Stimulated activated CD8-positive, alpha-beta memory T cell treated with anti-CD3 and anti-CD28 coated beads, Interleukin-15, amount 100 ng/mL, for 1 hour (primary cell): ENCODE results near the gene MICAL3.
"Not testable (repeated sequence)": the region's sequence is repeated elsewhere in the genome, so short reads cannot be mapped to it uniquely, and the experiment has no call there.

Experiments used
- DNase-seq: peaks from one replicate; pipeline ENCODE4 v3.0.0-alpha.2; 2020; ENCODE audit warnings: low read depth

Gene MICAL3

DNA sequence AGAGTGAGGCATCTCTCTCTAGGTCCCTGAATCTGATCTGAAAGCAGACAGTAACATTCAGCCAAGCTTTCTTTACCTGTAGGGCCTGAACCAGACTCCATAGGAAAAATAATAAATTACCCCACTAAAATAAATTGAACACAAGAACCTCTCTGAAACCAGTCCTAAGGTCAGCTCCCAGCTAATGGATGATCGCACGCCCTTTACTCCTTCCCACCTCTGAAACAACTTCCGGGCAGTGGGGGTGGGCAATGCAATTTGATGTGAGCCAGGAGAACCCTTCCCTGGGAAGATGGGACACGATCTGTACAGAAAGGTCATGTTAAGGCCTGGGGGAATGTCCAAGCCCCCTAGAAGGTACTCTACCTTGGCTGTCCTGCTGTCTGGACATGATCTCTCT, 71.2 kb downstream of the MICAL3 start:
- DNase-seq = no peak

DNA sequence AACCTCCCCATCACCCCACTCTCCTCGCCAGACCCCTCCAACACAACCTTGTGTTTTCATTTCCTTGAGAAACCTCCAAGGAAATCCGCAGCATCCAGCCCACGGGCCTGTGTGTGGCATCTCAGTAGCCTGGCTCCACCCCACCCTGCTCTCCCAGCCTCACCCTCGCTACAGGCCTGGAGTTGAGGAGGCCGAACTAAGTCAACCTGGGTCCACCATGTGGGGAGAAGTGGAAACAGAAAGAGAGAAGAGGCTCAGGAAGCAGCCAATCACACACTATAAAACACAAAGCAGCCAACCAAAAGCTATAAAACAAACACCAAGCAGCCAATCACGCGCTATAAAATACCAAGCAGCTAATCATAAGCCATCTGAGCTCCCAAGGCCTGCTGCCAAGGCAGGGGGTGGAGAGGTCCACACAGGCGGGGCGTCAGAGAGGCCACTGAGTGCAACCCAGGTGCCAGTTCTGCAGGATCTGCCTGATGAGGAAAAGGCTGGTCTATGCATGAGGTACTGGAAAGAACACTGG, 72.0 kb downstream of the MICAL3 start:
- DNase-seq = no peak

DNA sequence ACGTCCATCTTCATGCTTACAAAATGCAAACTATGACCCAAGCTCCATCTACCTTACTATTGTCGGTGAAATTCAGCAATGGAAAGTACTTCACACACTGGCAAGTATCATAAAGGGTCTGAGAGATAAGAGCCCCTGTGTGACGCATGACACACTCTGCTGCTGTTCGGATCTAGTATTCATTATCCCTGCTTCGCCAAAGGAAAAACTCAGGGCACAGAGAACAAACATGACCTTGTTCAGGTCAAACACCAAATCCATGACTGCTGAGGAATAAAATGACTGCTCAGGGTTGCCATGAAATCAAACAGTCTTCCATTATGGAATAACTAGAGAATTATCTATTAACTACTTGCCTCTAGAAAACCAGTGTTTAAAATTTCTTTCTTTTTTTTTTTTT, 73.0 kb downstream of the MICAL3 start:
- DNase-seq = no peak

DNA sequence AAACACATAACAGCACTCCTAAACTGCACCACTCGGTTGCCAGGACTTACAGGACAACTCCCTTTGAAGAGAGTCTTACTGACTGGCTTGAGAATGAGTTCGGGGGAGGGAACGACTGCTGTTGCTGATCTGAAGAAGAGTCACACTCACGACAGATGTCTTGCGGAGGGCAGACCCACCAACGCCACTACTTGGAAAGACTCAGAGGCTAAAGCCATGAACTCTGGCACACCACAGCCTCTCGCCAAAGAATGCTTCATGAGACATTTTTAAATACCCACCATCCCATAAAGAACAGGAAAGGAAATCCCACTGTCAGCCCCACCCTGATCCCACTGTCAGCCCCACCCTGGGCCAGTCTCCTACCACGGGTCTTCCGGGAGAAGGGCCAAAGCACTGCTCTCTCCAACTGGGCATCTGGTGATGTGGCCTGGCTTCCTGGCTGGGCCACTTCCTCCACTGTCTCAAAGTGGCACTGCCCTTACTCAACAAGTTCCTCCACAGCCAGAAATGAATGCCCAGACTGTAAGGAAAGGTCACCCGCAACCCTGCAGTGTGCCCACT, 73.6 kb downstream of the MICAL3 start:
- no peak for DNase-seq

DNA sequence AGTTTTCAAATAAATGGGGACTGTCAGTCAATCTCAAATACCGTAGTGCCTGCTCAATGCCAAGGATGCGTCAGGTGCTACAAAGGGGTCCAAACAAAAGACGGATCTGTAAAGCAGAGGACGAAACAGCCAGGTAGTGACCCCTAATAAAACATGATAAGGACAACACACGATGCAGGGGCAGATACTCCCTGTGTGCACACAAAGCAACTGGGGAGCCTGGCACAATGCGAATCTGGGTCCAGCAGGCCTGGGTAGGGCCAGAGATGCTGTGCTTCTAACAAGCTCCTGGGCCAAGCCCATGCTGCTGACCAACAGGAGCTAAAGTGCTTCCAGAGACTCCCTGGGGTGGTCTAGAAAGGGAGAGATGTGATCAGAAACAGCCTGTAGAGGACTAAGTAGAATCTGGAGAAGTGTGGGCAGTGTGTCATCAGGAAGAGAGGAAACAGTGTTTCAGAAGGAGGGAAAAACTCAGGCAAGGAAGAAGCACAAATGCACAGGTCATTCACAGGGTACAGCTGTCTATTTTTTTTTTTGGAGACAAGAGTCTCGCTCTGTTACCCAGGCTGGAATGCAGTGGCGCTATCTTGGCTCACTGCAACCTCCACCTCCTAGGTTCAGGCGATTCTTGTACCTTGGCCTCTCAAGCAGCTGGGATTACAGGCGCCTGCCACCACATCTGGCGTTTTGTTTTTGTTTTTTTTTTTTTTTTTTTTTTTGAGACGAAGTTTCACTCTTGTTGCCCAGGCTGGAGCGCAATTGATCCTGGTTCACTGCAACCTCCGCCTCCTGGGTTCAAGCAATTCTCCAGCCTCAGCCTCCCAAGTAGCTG, 74.5 kb downstream of the MICAL3 start:
- DNase-seq = no peak

DNA sequence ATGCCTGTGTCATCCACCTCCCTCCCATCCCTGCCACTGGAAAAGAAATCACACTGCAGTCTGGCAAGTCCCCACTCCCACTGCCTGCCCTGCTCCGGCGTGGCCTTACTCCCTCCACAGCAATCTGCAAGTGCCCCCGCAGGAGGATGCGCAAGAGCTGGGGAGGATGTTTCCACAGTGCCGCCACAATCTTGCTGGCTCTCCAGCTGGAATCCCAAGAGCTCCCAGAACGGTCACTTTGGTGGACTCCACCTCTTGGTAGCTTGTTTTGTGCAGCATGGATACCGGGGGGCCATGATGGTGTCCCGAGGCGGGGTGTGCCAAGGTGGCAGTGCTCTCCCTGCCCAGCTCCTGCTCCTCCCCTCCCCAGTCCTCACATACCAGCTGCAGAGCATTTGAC, 76.3 kb downstream of the MICAL3 start:
- no peak for DNase-seq

DNA sequence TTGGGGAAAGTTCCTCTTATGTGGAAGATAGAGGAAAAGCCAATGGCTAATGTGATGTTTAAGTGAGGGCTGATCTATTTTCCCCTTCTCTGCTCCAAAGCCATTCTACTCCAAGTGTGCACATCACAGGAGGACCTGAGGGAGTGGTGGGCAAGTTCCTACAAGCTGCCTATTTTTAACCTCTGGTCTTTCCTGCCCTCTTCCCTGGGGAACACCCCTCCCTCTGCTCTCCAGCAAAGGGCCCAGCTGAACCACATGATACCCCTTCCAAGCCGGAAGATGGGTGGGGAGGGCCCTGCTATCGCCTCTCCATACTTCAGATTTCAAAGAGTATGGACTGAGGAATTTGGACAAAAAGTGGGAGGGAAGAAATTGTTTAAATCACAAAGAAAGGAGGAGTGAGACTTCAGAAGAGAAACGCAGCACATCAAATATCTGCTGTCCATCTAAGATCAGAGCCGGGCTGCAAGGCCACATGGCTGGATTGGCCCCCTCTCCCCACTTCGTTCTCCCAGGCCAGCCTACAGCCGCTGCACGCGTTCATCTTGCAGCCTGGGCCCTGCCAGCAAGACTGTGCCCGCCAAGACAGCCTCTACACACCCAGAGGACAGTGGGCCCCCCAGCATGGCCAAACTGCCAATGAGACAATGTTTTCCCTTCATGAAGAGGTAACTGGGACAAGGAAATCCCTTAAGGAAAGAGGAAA, 77.5 kb downstream of the MICAL3 start:
- DNase-seq = no peak

DNA sequence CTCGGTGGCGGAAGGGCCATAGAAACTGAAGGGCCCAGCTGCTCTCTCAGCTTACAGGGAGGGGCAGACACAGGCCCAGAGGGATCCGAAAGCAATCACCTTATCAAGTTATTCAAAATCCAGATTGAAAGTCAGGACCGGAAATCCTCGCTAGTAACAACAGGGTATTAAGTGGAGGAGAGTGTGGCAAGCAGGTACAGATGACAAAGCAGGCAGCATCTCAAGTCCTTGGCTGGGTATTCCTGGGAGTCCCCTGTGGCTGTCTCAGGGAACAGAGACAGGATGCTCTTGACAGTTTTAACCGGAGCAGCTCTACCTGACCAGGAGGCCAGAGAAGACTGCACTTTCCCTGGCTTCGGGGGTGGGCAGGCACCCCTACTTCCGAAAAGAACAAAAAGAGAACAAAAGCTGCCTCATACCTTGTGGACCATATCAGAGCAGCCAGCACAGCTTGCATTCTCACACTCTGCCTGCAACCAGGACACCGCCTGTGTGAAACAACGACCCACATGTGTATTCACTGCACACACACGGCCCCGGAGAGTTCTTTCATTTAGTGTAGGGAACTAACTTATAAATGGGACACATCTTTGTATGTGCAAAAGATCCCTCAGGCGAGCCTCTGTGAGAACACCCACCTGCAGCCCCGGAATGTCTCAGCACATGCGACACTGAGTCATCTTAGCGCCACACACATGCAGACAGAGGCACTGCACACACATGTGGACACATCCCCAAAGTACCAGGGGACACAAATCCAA, 78.3 kb downstream of the MICAL3 start:
- DNase-seq = no peak

DNA sequence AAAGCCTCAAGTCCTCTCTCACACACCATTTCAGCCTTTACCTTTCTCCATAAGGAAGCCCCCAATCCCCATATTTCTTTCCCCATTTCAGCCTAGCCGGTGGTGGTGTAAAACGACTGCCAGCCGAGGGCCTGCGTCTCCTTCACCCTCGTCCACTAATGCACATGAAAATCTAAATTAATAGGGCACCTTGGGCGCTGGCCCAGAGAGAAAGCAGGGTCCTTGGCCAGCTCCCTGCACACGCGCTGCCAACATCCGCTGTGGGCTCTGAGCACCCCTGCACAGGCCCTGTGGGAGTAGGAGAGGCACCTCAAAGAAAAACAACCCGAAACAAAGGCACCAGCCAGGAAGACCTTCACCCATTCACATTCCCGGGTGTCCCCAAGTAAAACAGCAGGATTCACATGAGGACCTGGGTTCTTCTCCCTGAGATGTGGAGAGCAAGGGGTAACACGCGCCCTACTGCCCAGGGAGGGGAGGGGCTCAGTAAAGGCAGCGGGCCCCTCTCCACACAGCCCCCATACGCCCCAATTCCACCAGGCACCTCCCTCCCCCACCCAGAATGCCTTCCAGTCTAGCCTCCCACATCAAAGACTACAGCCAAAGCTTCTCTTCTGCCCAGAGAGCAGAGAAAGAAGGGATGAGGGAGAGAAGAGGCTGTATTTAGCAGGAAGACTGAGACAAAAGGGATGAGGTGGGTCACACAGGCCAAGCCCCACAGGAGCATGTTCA, 79.0 kb downstream of the MICAL3 start:
- DNase-seq = no peak

DNA sequence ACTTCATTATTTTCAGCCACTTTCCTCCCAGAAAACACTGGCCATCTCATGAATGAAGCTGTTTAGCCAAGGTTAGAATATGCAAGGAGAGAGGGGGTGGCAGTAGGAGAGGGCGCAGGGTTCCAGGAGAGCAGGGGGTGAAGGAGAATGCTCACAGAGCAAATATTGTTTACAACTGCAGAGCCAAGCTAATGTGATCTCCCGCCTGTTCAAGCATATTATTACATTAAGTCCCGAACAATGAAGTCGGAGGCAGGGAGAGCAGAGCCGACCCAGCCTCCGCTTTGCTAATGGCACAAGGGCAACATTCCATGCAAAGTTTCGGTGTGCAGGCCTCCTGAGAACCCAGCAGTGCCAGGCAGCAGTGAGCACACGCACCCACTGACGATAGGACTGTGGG, 80.1 kb downstream of the MICAL3 start:
- no peak for DNase-seq

DNA sequence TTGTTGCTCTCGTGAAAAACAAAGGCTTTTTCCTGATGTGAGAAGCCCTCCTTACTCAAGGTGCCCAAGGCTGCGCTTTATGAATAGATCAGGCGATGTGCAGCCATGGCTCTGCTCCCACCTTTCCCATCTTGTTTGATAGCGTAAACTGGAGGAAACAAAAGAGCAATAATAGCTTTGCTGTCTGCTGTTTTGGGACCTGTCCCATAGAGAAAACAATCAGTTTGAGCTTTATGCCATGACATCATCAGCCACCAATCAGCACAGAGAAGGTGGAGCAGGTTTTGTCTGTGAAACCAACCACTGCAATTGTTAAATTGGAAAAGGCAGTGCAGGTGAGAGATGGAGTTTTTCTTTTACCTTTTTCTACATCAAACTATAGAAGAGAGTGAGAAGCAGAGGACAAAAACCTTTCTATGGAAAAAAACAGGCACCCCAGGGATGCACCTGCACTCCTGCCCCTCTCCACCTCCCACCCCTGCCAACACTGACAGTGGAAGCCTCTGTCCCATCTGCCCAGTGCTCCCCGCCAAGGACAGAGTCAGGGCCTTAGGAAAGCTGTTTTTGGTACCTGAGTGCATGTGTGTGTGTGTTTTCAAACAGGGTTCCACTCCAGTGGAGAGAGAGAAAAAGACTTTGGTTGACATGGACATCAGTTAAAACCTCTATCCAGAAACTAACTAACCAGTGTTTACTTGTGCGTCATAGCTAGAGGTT, 80.7 kb downstream of the MICAL3 start:
- no peak for DNase-seq

DNA sequence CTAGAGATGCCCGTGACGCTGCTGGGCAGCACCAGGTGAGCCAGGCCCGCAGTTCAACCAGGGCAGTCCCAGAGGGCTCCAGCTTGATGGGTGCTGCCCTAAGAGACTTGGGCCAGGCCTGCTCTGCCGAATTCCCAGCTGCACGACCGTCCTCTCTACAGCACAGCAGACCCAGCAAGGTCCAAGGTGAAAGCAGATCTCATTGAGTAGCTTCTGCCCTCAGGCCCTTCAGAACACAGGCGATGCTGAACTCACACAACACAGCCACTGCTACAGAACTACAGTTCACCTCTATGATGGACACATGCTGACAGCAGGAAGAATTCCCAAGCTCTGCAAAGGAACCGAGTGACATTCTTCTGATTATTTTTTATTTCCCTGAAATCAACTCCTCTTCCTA, 81.6 kb downstream of the MICAL3 start:
- DNase-seq = no peak

DNA sequence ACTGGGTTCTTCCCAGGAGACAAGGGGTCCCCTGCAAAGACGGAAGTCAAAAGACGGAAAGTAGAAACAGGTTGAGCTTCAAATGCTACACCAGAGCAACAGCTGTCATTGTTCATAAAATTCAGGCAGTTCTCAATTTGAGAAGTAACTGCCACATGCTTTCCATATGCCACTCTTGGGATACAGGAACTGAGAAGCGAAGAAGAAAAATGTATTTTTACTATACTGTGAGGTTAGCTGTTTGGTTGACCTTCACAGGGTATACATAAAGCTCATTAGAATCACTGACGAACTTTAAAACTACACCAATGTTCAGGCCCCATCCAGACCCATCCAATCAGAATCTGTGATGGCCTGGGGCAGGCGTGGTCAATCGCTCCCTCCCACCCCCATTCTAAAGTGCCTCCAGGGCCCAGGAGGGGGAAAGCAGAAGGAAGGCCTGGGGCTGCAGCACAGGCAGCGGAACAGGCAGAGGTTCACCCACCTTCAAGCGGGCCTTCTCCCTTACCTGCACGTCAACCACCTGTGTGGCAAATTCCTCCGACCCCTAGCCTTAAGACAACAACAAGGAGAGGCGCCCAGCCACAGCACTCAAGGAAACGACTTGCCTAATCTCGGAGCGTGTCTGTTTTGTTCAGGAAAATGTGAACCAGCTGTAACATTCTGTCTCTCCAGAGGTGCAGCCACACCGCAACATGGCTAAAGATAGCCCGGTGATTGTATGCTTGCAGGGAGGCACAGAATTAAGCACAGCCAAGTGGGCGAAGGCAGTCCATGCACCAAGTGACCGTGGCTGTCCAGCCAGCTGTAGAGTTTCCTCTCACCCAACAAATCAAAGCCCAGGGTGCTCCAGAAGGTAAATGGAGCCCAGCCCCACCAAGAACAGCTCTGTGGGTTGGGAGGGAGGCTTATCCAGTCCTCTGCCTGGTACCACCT, 82.6 kb downstream of the MICAL3 start:
- DNase-seq = no peak

DNA sequence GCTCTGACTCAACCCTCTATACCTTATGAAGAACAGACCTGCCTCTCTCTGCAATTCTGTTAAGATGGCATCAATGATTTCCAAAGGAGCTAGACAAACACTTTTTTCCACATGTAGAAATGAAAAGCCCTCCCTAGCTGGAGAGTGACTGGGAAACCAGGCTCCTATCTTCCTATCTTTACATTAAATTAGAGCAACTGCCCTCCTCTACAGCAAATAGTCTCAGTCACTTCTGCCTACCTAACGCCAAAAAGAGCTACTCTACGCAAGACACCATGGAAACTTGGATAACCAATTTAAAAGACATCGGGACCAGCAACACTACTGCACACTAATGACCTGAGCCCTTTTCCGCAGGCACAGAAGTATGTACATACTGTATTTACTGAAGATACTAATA, 84.8 kb downstream of the MICAL3 start:
- no peak for DNase-seq

DNA sequence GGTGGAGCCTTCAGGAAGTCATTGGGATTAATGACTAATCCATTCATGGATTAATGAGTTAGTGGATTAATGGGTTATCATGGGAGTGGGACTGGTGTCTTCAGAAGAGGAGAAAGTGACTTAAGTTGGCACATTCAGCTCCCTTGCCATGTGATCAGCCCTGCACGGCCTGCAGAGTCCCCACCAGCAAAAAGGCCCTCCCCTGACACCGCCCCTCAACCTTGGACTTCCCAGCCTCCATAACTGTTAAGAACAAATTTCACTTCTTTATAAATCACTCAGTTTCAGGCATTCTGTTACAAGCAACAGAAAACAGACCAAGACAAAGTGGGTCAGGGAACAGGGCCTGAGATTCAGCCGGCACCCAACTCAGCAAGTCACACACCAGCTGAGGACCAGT, 85.3 kb downstream of the MICAL3 start:
- no peak for DNase-seq

DNA sequence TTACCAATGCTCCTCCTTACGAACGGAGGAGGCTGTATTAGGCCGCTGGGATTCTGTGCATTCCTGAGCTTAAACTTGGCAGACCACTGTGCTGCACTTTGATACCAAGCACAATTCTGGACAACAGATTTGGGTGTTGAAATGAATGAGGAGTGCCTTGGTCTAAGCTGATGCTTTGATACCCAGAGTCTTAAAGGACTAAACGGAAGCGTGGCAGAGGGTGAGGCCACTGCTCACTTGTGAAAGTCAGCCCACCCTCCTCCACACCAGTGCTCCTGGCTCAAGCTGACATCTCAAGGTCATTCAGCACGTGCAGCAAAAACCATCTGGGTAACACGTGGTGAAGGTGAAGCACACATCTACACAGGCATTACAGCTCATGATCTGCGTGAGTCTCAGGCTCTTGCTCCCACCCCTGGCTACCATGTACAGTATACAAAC, 85.9 kb downstream of the MICAL3 start:
- DNase-seq = no peak

DNA sequence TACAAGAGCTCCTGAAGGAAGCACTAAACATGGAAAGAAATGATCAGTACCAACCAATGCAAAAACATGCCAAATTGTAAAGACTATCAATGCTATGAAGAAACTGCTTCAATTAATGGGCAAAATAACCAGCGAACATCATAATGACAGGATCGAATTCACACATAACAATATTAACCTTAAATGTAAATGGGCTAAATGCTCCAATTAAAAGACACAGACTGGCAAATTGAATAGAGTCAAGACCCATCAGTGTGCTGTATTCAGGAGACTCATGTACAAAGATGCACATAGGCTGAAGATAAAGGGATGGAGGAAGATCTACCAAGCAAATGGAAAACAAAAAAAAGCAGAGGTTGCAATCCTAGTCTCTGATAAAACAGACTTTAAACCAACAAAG, 91.9 kb downstream of the MICAL3 start:
- not testable (repeated sequence) for DNase-seq

DNA sequence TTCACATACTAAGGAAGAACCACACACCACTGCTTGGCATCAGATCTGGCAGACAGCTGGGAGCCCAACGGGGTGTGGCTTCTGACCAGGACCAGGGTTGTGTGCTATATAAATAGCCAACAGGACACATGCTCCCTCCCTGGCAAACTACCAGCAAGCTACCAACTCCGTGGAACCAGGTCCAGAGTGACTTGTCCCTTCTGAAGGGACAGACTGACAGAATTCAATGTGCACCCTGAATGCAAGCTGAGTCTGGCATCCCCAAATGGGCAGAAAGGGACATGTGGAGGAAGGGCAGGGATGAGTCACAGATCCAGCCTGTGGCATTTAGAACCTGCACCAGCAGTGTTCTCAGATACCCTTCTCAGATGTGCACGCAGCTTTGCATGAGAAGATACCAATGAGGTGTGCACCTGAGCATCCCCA, 92.9 kb downstream of the MICAL3 start:
- DNase-seq = no peak

DNA sequence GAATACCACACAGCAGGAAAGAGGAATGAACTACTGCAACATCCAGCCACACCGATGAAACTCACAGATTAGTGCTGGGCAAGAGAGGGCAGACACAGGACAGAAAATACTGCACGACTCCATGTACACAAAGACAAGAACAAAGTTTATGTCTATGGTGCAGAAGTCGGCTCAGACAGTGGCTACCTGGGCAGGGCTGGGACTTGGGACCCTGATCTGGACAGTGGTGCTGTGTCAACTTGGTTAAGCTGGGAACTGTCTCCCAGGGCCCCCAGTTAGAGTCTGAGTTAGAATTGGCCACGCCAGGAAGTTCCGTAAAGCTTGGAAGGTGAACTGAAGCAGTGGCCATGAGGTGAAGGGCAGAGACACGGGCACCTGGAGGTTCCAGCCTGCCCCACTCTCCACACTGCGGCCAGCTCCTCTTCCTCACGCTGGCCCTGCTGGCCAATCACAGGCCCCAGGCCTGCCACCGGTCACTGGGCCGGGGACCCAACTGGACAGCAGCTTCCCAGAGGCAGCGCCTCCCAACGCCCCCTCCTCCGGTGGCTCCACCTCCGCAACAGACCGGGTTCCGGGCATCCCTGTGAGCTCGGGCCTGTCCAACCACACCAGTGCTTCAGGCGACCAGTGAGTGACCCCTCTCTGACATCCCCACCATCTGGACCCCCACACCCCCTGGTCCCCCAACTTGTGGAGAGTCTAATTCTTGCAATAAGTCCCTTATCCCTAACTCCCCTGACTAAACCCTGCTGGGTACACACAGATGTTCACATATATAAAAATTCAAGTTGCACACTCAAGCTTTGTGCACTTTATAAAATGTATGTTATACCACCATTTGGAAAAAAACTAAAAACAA, 93.7 kb downstream of the MICAL3 start:
- DNase-seq = no peak
